HepG2 (cell line): Measurements from ENCODE around the gene NEAT1. TPM values are rescaled to one million over a fixed set of nuclear protein-coding genes. Genes with fewer than 3 reads are reported as not detected.

Experiments
- ATAC-seq: fragments of 200-7000 bp; cut with Tn5 transposase; 3 replicates; pipeline ENCODE4 v1.9.1; 2020; ENCODE audit warnings: mild to moderate bottlenecking, moderate library complexity
- BruUV-seq: library from RNA; stranded (reverse); fragments of 400-500 nt; replicated peaks from 2 replicates; lab custom pipeline; 2021; lab: Mats Ljungman, UMichigan
- CTCF ChIA-PET: fragments of 300-600 bp; formaldehyde crosslinking; extraction: SDS; loops from one replicate; lab custom pipeline; 2021; ENCODE audit warnings: low total read pairs, inconsistent platforms, low intra/inter-chr PET ratio; lab: Yijun Ruan, JAX
- POLR2A ChIA-PET: fragments of 350-600 bp; sonication (Branson Sonifier 250); formaldehyde crosslinking; loops from one replicate; lab custom pipeline; 2020; ENCODE audit warnings: antibody characterized with exemption, inconsistent platforms; lab: Yijun Ruan, JAX
- DNase-seq: peaks from one replicate; pipeline ENCODE4 v3.0.0-alpha.2; 2015; ENCODE audit warnings: low spot score
- FAIRE-seq: peaks from 3 replicates; lab custom pipeline; 2011; peaks lifted over from hg19 to GRCh38; lab: Jason Lieb, UNC
- H2AFZ ChIP-seq: one replicate; pipeline ENCODE4 v1.6.1; 2011; ENCODE audit warnings: low read length, inconsistent platforms
- H3K27ac ChIP-seq: fragments of 300-600 bp; 3 replicates; pipeline ENCODE4 v1.8.0; 2011; ENCODE audit warnings: mixed run types, mild to moderate bottlenecking, mixed read lengths, low read length, inconsistent platforms; ENCODE audit not compliant: insufficient read depth; ENCODE audit errors: extremely low read length
- H3K27me3 ChIP-seq, 2 experiments: fragments of 200-600 bp in 1 of 2; 2 replicates in 1 of 2; 3 replicates in 1 of 2; pipeline versions ENCODE4 v1.6.0 to v1.8.0; 2011; ENCODE audit warnings: low read length in 2 of 2, mild to moderate bottlenecking in 2 of 2, moderate library complexity in 2 of 2, inconsistent platforms in 1 of 2; ENCODE audit not compliant: insufficient read depth in 2 of 2, control insufficient read depth in 1 of 2
- H3K36me3 ChIP-seq, 2 experiments: fragments of 200-600 bp in 1 of 2; replicated peaks in 1 of 2; 2 replicates in 1 of 2; 3 replicates in 1 of 2; pipeline versions ENCODE4 v1.5.1 to v1.8.0; 2011; ENCODE audit warnings: low read length in 2 of 2, inconsistent platforms in 1 of 2; ENCODE audit not compliant: insufficient read depth in 2 of 2, control insufficient read depth in 1 of 2
- H3K4me1 ChIP-seq: 2 replicates; pipeline ENCODE4 v1.5.1; 2012; ENCODE audit warnings: low read length, inconsistent platforms; ENCODE audit not compliant: insufficient read depth
- H3K4me2 ChIP-seq: 2 replicates; pipeline ENCODE4 v1.6.0; 2011; ENCODE audit warnings: low read depth, low read length, inconsistent platforms
- H3K4me3 ChIP-seq, 3 experiments: fragments of 200-600 bp in 1 of 3; sonication (generic), shearing (Covaris generic) in 1 of 3; replicated peaks in 1 of 3; 2 replicates each; pipeline ENCODE4 v1.5.1; 2011 to 2016; ENCODE audit warnings: low read length in 3 of 3, inconsistent platforms in 2 of 3, low read depth in 2 of 3, mild to moderate bottlenecking in 2 of 3, control low read depth in 1 of 3, mixed read lengths in 1 of 3; ENCODE audit not compliant: insufficient read depth in 1 of 3
- H3K79me2 ChIP-seq: one replicate; pipeline ENCODE4 v1.6.1; 2011; ENCODE audit warnings: low read length, inconsistent platforms; ENCODE audit not compliant: insufficient read depth
- H3K9ac ChIP-seq: 2 replicates; pipeline ENCODE4 v1.6.0; 2011; ENCODE audit warnings: mild to moderate bottlenecking, low read depth, low read length, inconsistent platforms; ENCODE audit not compliant: insufficient read depth
- H3K9me3 ChIP-seq: 2 replicates; pipeline ENCODE4 v1.5.1; 2012; ENCODE audit warnings: mild to moderate bottlenecking, low read length
- H4K20me1 ChIP-seq: 2 replicates; pipeline ENCODE4 v1.6.0; 2011; ENCODE audit warnings: inconsistent platforms, mild to moderate bottlenecking, low read length, moderate library complexity; ENCODE audit not compliant: insufficient read depth
- ATRX ChIP-seq: sonication (generic); formaldehyde crosslinking; IDR thresholded peaks from 2 replicates; pipeline ENCODE4 v1.4.0; 2020; ENCODE audit warnings: missing genetic modification reagents, borderline replicate concordance
- EP300 ChIP-seq, 3 experiments: sonication (generic) in 1 of 3; formaldehyde crosslinking in 1 of 3; IDR thresholded peaks; 2 replicates each; pipeline versions ENCODE4 v1.5.1 to v1.6.1; 2011 to 2020; ENCODE audit warnings: low read depth in 2 of 3, low read length in 2 of 3, borderline replicate concordance in 1 of 3, improper control_type of control experiment in 1 of 3, mild to moderate bottlenecking in 1 of 3, missing genetic modification reagents in 1 of 3, moderate library complexity in 1 of 3
- GFI1 ChIP-seq: sonication (generic); formaldehyde crosslinking; IDR thresholded peaks from 2 replicates; pipeline ENCODE4 v1.5.0; 2020; ENCODE audit warnings: missing genetic modification reagents, mild to moderate bottlenecking, borderline replicate concordance
- HNF4A ChIP-seq: sonication (generic); formaldehyde crosslinking; IDR thresholded peaks from 2 replicates; pipeline ENCODE4 v1.4.0; 2020; ENCODE audit warnings: missing genetic modification reagents
- HOXA7 ChIP-seq: sonication (generic); formaldehyde crosslinking; IDR thresholded peaks from 2 replicates; pipeline ENCODE4 v1.8.1; 2022; ENCODE audit warnings: mild to moderate bottlenecking, missing genetic modification reagents, moderate library complexity
- IRX3 ChIP-seq: sonication (generic); formaldehyde crosslinking; IDR thresholded peaks from 2 replicates; pipeline ENCODE4 v1.8.1; 2023; ENCODE audit warnings: mild to moderate bottlenecking, low read depth, missing genetic modification reagents, borderline replicate concordance
- MAFK ChIP-seq, 2 experiments: IDR thresholded peaks in 1 of 2; conservative IDR thresholded peaks in 1 of 2; 2 replicates each; pipeline ENCODE4 v1.6.1; 2011; ENCODE audit warnings: improper control_type of control experiment in 2 of 2, low read length in 2 of 2
- MED1 ChIP-seq: sonication (generic); formaldehyde crosslinking; IDR thresholded peaks from 2 replicates; pipeline ENCODE4 v1.4.0; 2020; ENCODE audit warnings: missing genetic modification reagents
- POLR2G ChIP-seq: fragments of 200-400 bp; formaldehyde crosslinking; IDR thresholded peaks from 2 replicates; pipeline ENCODE4 v1.6.1; 2018; ENCODE audit warnings: mild to moderate bottlenecking, low read depth, low read length, moderate library complexity
- SAP130 ChIP-seq: IDR thresholded peaks from 2 replicates; pipeline ENCODE4 v1.6.1; 2016; ENCODE audit warnings: low read depth
- TARDBP ChIP-seq: sonication (generic); formaldehyde crosslinking; IDR thresholded peaks from 2 replicates; pipeline ENCODE4 v1.8.0; 2022; ENCODE audit warnings: mild to moderate bottlenecking, missing genetic modification reagents
- TCF7 ChIP-seq: sonication (generic); IDR thresholded peaks from 2 replicates; pipeline ENCODE4 v1.6.1; 2016; ENCODE audit warnings: antibody characterized with exemption, low read depth
- U2AF2 ChIP-seq: fragments of 200-400 bp; formaldehyde crosslinking; IDR thresholded peaks from 2 replicates; pipeline ENCODE4 v1.6.1; 2017; ENCODE audit warnings: low read depth, mild to moderate bottlenecking, low read length
- ZNF34 ChIP-seq: sonication (generic); formaldehyde crosslinking; IDR thresholded peaks from 2 replicates; pipeline ENCODE4 v1.4.0; 2020; ENCODE audit warnings: mild to moderate bottlenecking, missing genetic modification reagents, borderline replicate concordance
- ZSCAN30 ChIP-seq: sonication (generic); formaldehyde crosslinking; IDR thresholded peaks from 2 replicates; pipeline ENCODE4 v1.5.0; 2020; ENCODE audit warnings: mild to moderate bottlenecking, missing genetic modification reagents
- WGBS: methylation state at CpG from one replicate; pipeline ENCODE4 v1.1.6; 2017; ENCODE audit warnings: low lambda C conversion rate; 5-methylcytosine and 5-hydroxymethylcytosine counted together
- in situ Hi-C: cut with HindIII; loops from 2 replicates; pipeline ENCODE4 v1.10.0; 2017; ENCODE audit warnings: low pct_unique_long_range_greater_than_20kb; ENCODE audit not compliant: extremely low pct_ligation_motif_present
- intact Hi-C: fragments of 100-400 bp; cut with micrococcal nuclease; formaldehyde crosslinking; loops from one replicate; pipeline ENCODE4 v1.10.0; 2022; ENCODE audit not compliant: unreplicated experiment
- polyA plus RNA-seq, 8 experiments: library from polyadenylated mRNA; depleted of rRNA in 3 of 8; stranded (reverse) in 7 of 8; unstranded in 1 of 8; fragments of >200 nt; fragmentation: Illumina TruSeq in 4 of 8; extraction: Trizol in 4 of 8; gene quantifications; 2 replicates each; pipeline versions ENCODE4 v1.2.1 to v1.2.3, GENCODE V29; 2011 to 2016; ENCODE audit warnings: low read depth in 4 of 8, missing spikeins in 1 of 8, mixed read lengths in 1 of 8; ENCODE audit not compliant: insufficient read depth in 1 of 8
- total RNA-seq, 5 experiments: library from RNA; depleted of rRNA; stranded (reverse); fragments of >200 nt; fragmentation: Illumina TruSeq; extraction: Trizol; gene quantifications; 2 replicates each; pipeline ENCODE4 v1.2.3, GENCODE V29; 2016; ENCODE audit warnings: low read depth in 1 of 5
- TF ChIP-seq, protein P1 (sequence below): sonication (generic); formaldehyde crosslinking; IDR thresholded peaks from 2 replicates; pipeline ENCODE4 v1.5.0; 2020; ENCODE audit warnings: mild to moderate bottlenecking, missing genetic modification reagents
- TF ChIP-seq, protein P2 (sequence below): IDR thresholded peaks from 2 replicates; pipeline ENCODE4 v1.6.1; 2018; ENCODE audit warnings: missing genetic modification reagents, mild to moderate bottlenecking, missing compliant biosample characterization

Gene NEAT1
- total and polyA plus RNA-seq, 2 of the 13 experiments (the other 11 are each of a cell fraction or from before 2014, with no cell fraction given): 20.5 to 41.2 TPM

DNA sequence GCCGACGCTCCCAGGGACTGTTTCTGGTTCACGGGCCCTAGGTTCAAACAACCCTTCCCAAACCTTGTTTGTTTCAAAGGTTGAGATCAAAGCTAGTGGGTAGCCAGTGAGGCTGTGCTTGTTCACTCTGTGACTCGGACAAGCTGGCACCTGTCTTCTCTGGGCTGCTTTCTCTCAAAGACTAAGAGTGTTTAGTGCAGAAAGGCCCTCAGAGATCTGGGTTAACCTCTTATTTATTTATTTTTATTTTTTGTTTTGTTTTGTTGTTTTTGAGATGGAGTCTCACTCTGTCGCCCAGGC lies 63.3 kb downstream of the NEAT1 start:
- FAIRE-seq (no peak), ATAC-seq (no peak), DNase-seq (no peak)
- Histone ChIP-seq H3K4me1 (peaks cover 80% of the 10 kb centered on the region), H4K20me1 (no peaks in the 10 kb centered on the region), H3K4me2 (peak overlapping the region; percentile 73), H3K4me3 (peak overlapping the region; percentile 20 to 57 (median 53); a peak in 4 of 6 replicates), H3K9me3 (no peaks in the 10 kb centered on the region), H2AFZ (no peak overlapping the region), H3K27me3 (no peaks in the 10 kb centered on the region), H3K36me3 (no peaks in the 10 kb centered on the region), H3K27ac (peak overlapping the region; percentile 70), H3K79me2 (no peaks in the 10 kb centered on the region), H3K9ac (peak overlapping the region; percentile 72)
- in situ Hi-C loops: no loop called here
- POLR2A ChIA-PET: interaction anchor here (1.0 to 27.3 kb wide), 4 partner anchors 12 to 99 kb away, joined by 3 to 1590 read pairs (median 378); partner anchors contain the start of genes FRMD8 and MALAT1
- WGBS: 5% methylated on average over 5 of the region's 5 CpGs
- CTCF ChIA-PET: no interaction called here
- no peak for TF ChIP-seq ATRX (CRISPR knock-in tag)
- TF ChIP-seq GFI1 (CRISPR knock-in tag): 0 out of 2 replicates have a peak, but pooled peaks have one; percentile 30
- TF ChIP-seq U2AF2: no peak
- TF ChIP-seq MAFK (conservative IDR thresholded peaks at IDR 0.05 in 1 of 2, IDR thresholded peaks at IDR 0.05 in 1 of 2; ENCODE audit: low read length in 2 of 2): no peak
- peak; percentile 22; the same call in 1 of the 2 replicates for TF ChIP-seq TARDBP (CRISPR knock-in tag)
- TF ChIP-seq SAP130 (CRISPR knock-in tag): peak; percentile 56
- 0 out of 2 replicates have a peak, but pooled peaks have one; percentile 30 for TF ChIP-seq MED1 (CRISPR knock-in tag)
- TF ChIP-seq HNF4A (CRISPR knock-in tag): peak; percentile 37; the same call in 1 of the 2 replicates
- peak in 1 of 2 experiments; percentile 27; a peak in 2 of 4 replicates for TF ChIP-seq EP300 (IDR thresholded peaks at IDR 0.05; ENCODE audit: low read depth in 2 of 2, low read length in 2 of 2)
- TF ChIP-seq EP300 (CRISPR knock-in tag; IDR thresholded peaks at IDR 0.05; ENCODE audit: borderline replicate concordance): no peak
- TF ChIP-seq, protein P1, sequence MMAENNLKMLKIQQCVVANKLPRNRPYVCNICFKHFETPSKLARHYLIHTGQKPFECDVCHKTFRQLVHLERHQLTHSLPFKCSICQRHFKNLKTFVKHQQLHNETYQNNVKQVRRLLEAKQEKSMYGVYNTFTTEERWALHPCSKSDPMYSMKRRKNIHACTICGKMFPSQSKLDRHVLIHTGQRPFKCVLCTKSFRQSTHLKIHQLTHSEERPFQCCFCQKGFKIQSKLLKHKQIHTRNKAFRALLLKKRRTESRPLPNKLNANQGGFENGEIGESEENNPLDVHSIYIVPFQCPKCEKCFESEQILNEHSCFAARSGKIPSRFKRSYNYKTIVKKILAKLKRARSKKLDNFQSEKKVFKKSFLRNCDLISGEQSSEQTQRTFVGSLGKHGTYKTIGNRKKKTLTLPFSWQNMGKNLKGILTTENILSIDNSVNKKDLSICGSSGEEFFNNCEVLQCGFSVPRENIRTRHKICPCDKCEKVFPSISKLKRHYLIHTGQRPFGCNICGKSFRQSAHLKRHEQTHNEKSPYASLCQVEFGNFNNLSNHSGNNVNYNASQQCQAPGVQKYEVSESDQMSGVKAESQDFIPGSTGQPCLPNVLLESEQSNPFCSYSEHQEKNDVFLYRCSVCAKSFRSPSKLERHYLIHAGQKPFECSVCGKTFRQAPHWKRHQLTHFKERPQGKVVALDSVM (CRISPR knock-in tag): 0 out of 2 replicates have a peak, but pooled peaks have one; percentile 32
- TF ChIP-seq ZSCAN30 (CRISPR knock-in tag): 0 out of 2 replicates have a peak, but pooled peaks have one; percentile 32
- TF ChIP-seq POLR2G: peak; percentile 53; the same call in 1 of the 2 replicates
- TF ChIP-seq HOXA7: no peak
- no peak for TF ChIP-seq IRX3
- no peak for TF ChIP-seq ZNF34 (CRISPR knock-in tag)
- peak; percentile 68 for TF ChIP-seq TCF7
- TF ChIP-seq, protein P2, sequence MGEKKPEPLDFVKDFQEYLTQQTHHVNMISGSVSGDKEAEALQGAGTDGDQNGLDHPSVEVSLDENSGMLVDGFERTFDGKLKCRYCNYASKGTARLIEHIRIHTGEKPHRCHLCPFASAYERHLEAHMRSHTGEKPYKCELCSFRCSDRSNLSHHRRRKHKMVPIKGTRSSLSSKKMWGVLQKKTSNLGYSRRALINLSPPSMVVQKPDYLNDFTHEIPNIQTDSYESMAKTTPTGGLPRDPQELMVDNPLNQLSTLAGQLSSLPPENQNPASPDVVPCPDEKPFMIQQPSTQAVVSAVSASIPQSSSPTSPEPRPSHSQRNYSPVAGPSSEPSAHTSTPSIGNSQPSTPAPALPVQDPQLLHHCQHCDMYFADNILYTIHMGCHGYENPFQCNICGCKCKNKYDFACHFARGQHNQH (CRISPR knock-in tag): 0 out of 2 replicates have a peak, but pooled peaks have one; percentile 16
- intact Hi-C loops: no loop called here
- TSS peak; percentile 31 for BruUV-seq
